HepG2 (cell line): ENCODE measurements around the gene LCTL. TPM values are rescaled to one million over a fixed set of nuclear protein-coding genes. Genes with fewer than 3 reads are reported as not detected.

ENCODE experiments used
- ARID4A ChIP-seq: sonication (generic); formaldehyde crosslinking; IDR thresholded peaks from 2 replicates; pipeline ENCODE4 v1.5.0; 2020; ENCODE audit warnings: mild to moderate bottlenecking, missing genetic modification reagents, borderline replicate concordance
- ARID5B ChIP-seq: IDR thresholded peaks from 2 replicates; pipeline ENCODE4 v1.4.0; 2020; ENCODE audit warnings: mild to moderate bottlenecking, missing genetic modification reagents
- FOXP4 ChIP-seq: sonication (generic); formaldehyde crosslinking; IDR thresholded peaks from 2 replicates; pipeline ENCODE4 v1.4.0; 2020; ENCODE audit warnings: missing genetic modification reagents
- KDM1A ChIP-seq: IDR thresholded peaks from 2 replicates; pipeline ENCODE4 v1.6.1; 2016; ENCODE audit warnings: missing compliant biosample characterization
- KLF15 ChIP-seq: sonication (generic); formaldehyde crosslinking; IDR thresholded peaks from 2 replicates; pipeline ENCODE4 v1.8.1; 2023; ENCODE audit warnings: borderline replicate concordance, mild to moderate bottlenecking, inconsistent platforms, missing genetic modification reagents, mixed read lengths
- NKX3-1 ChIP-seq: sonication (generic); formaldehyde crosslinking; IDR thresholded peaks from 2 replicates; pipeline ENCODE4 v1.5.0; 2020; ENCODE audit warnings: missing genetic modification reagents
- PCBP1 ChIP-seq: fragments of 200-400 bp; formaldehyde crosslinking; IDR thresholded peaks from 2 replicates; pipeline ENCODE4 v1.6.1; 2017; ENCODE audit warnings: mild to moderate bottlenecking, low read depth, low read length, borderline replicate concordance
- RARA ChIP-seq: IDR thresholded peaks from 2 replicates; pipeline ENCODE4 v1.6.1; 2016; ENCODE audit warnings: missing genetic modification reagents, missing compliant biosample characterization
- REPIN1 ChIP-seq: sonication (generic); formaldehyde crosslinking; IDR thresholded peaks from 2 replicates; pipeline ENCODE4 v1.8.0; 2022; ENCODE audit warnings: missing genetic modification reagents, low read depth, mild to moderate bottlenecking, borderline replicate concordance
- SATB2 ChIP-seq: sonication (generic); formaldehyde crosslinking; IDR thresholded peaks from 2 replicates; pipeline ENCODE4 v1.5.0; 2020; ENCODE audit warnings: missing genetic modification reagents
- SETDB1 ChIP-seq: sonication (generic); formaldehyde crosslinking; IDR thresholded peaks from 2 replicates; pipeline ENCODE4 v1.5.1; 2020; ENCODE audit warnings: missing genetic modification reagents, mild to moderate bottlenecking, borderline replicate concordance
- TBP ChIP-seq: sonication (generic); formaldehyde crosslinking; IDR thresholded peaks from 2 replicates; pipeline ENCODE4 v1.5.0; 2020; ENCODE audit warnings: missing genetic modification reagents
- ZBTB42 ChIP-seq: sonication (generic); formaldehyde crosslinking; IDR thresholded peaks from 2 replicates; pipeline ENCODE4 v1.5.0; 2020; ENCODE audit warnings: mild to moderate bottlenecking, missing genetic modification reagents
- ZFP91 ChIP-seq: sonication (generic); formaldehyde crosslinking; IDR thresholded peaks from 2 replicates; pipeline ENCODE4 v1.9.0; 2022; ENCODE audit warnings: missing genetic modification reagents, mild to moderate bottlenecking, borderline replicate concordance
- ZNF263 ChIP-seq: sonication (generic); formaldehyde crosslinking; IDR thresholded peaks from 2 replicates; pipeline ENCODE4 v1.4.0; 2020; ENCODE audit warnings: missing genetic modification reagents
- ZNF33B ChIP-seq: sonication (generic); formaldehyde crosslinking; IDR thresholded peaks from 2 replicates; pipeline ENCODE4 v1.5.1; 2020; ENCODE audit warnings: mild to moderate bottlenecking, missing genetic modification reagents
- ZNF572 ChIP-seq: sonication (generic); formaldehyde crosslinking; IDR thresholded peaks from 2 replicates; pipeline ENCODE4 v1.5.1; 2020; ENCODE audit warnings: mild to moderate bottlenecking, missing genetic modification reagents
- ZNF749 ChIP-seq: sonication (generic); formaldehyde crosslinking; IDR thresholded peaks from 2 replicates; pipeline ENCODE4 v1.8.0; 2022; ENCODE audit warnings: mild to moderate bottlenecking, missing genetic modification reagents, moderate library complexity, borderline replicate concordance
- polyA plus RNA-seq, 8 experiments: library from polyadenylated mRNA; depleted of rRNA in 3 of 8; stranded (reverse) in 7 of 8; unstranded in 1 of 8; fragments of >200 nt; fragmentation: Illumina TruSeq in 4 of 8; extraction: Trizol in 4 of 8; gene quantifications; 2 replicates each; pipeline versions ENCODE4 v1.2.1 to v1.2.3, GENCODE V29; 2011 to 2016; ENCODE audit warnings: low read depth in 4 of 8, missing spikeins in 1 of 8, mixed read lengths in 1 of 8; ENCODE audit not compliant: insufficient read depth in 1 of 8
- total RNA-seq, 5 experiments: library from RNA; depleted of rRNA; stranded (reverse); fragments of >200 nt; fragmentation: Illumina TruSeq; extraction: Trizol; gene quantifications; 2 replicates each; pipeline ENCODE4 v1.2.3, GENCODE V29; 2016; ENCODE audit warnings: low read depth in 1 of 5

The LCTL gene
- total and polyA plus RNA-seq, 2 of the 13 experiments (the other 11 are each of a cell fraction or from before 2014, with no cell fraction given) = 0.96 to 1.4 TPM

GRCh38 chr15:66566963-66567531 is 1.2 kb upstream of the LCTL start (continued):
- peak; percentile 26; the same call in 1 of the 2 replicates for TF ChIP-seq ARID4A
- TF ChIP-seq SETDB1 (CRISPR knock-in tag) = no peak
- TF ChIP-seq TBP (CRISPR knock-in tag) = no peak
- TF ChIP-seq ZNF33B (CRISPR knock-in tag) = no peak
- TF ChIP-seq FOXP4 = no peak; the same call in 1 of the 2 replicates
- TF ChIP-seq KLF15 = no peak
- no peak for TF ChIP-seq PCBP1
- no peak; the same call in 1 of the 2 replicates for TF ChIP-seq KDM1A (CRISPR knock-in tag)
- no peak for TF ChIP-seq SATB2 (CRISPR knock-in tag)
- TF ChIP-seq ZNF263 = 0 out of 2 replicates have a peak, but pooled peaks have one; percentile 23
- peak; percentile 34; the same call in 1 of the 2 replicates for TF ChIP-seq ARID5B (CRISPR knock-in tag)
- TF ChIP-seq ZBTB42 (CRISPR knock-in tag) = no peak
- no peak for TF ChIP-seq ZNF749 (CRISPR knock-in tag)
- 0 out of 2 replicates have a peak, but pooled peaks have one; percentile 29 for TF ChIP-seq ZFP91 (CRISPR knock-in tag)
- TF ChIP-seq ZNF572 = no peak
- TF ChIP-seq RARA (CRISPR knock-in tag) = no peak
- TF ChIP-seq REPIN1 = peak; percentile 51; the same call in 1 of the 2 replicates
- TF ChIP-seq NKX3-1 (CRISPR knock-in tag) = no peak
